ENCODE measurements around the gene DHCR24. TPM values are rescaled to one million over a fixed set of nuclear protein-coding genes. Genes with fewer than 3 reads are reported as not detected.

The DHCR24 gene
- total and polyA plus RNA-seq, 2 donors (not counting 1 experiment from before 2014, with no cell fraction given) = 5.2 to 13.3 TPM

DNA sequence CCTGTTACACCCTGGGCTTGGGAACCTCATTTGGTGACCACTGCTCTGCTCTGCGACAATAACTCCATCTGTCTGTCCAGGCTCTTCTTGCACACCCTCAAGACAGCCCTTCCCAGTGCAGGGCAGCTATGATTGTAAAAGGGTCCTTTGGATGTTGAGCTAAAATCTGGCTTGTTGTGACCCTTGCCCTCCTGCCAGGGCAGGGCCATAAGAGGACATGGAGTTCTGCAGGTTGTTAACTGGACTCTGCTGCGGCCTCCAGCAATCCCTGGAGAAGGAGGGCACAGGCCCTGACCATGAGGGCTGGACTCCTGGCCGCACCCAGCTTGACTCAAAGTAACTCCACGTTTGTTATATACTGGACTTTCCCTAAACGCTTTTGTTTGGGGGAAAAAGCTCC lies 41.2 kb downstream of the DHCR24 start:
- H3K4me2 ChIP-seq (replicated peaks; ENCODE audit: low read depth, low read length, poor library complexity, severe bottlenecking) = no peak overlapping the region
- H3K9me3 ChIP-seq (ENCODE audit: control extremely low read depth in 1 of 3, control insufficient read depth in 2 of 3, insufficient read depth in 1 of 3, low read length in 2 of 3) = no peaks in the 10 kb centered on the region
- no peaks in the 10 kb centered on the region for H3K36me3 ChIP-seq (replicated peaks in 1 of 2; ENCODE audit: control extremely low read depth in 1 of 2, control insufficient read depth in 1 of 2, extremely low read depth in 1 of 2, insufficient read depth in 2 of 2, low read length in 1 of 2)
- H3K4me1 ChIP-seq (ENCODE audit: control insufficient read depth in 2 of 2, insufficient read depth in 2 of 2, low read length in 2 of 2) = no peaks in the 10 kb centered on the region
- H3K9ac ChIP-seq (ENCODE audit: low read length) = no peak overlapping the region
- H3K27ac ChIP-seq (ENCODE audit: low read length in 2 of 2) = no peak overlapping the region
- CTCF ChIA-PET = no interaction called here
- no peaks in the 10 kb centered on the region for H3K79me2 ChIP-seq (ENCODE audit: control insufficient read depth, insufficient read depth, low read length)
- H4K20me1 ChIP-seq (ENCODE audit: control insufficient read depth, insufficient read depth, low read length, poor library complexity, severe bottlenecking) = no peaks in the 10 kb centered on the region
- POLR2A ChIA-PET = no interaction called here
- H3K27me3 Mint-ChIP-seq = no peaks in the 10 kb centered on the region
- no peak for TF ChIP-seq EZH2 (IDR thresholded peaks at IDR 0.05; ENCODE audit: borderline replicate concordance, insufficient read depth, low read depth, low read length, poor library complexity, severe bottlenecking)
- TF ChIP-seq, protein P1, sequence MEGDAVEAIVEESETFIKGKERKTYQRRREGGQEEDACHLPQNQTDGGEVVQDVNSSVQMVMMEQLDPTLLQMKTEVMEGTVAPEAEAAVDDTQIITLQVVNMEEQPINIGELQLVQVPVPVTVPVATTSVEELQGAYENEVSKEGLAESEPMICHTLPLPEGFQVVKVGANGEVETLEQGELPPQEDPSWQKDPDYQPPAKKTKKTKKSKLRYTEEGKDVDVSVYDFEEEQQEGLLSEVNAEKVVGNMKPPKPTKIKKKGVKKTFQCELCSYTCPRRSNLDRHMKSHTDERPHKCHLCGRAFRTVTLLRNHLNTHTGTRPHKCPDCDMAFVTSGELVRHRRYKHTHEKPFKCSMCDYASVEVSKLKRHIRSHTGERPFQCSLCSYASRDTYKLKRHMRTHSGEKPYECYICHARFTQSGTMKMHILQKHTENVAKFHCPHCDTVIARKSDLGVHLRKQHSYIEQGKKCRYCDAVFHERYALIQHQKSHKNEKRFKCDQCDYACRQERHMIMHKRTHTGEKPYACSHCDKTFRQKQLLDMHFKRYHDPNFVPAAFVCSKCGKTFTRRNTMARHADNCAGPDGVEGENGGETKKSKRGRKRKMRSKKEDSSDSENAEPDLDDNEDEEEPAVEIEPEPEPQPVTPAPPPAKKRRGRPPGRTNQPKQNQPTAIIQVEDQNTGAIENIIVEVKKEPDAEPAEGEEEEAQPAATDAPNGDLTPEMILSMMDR (IDR thresholded peaks at IDR 0.05) = no peak
- intact Hi-C loops (cut with micrococcal nuclease) = no loop called here
- no peak overlapping the region for H3K4me3 Mint-ChIP-seq
- no peaks in the 10 kb centered on the region for H3K27me3 ChIP-seq (replicated peaks in 1 of 4; ENCODE audit: control extremely low read depth in 1 of 4, control insufficient read depth in 3 of 4, insufficient read depth in 4 of 4, low read length in 3 of 4)
- DNase-seq = no peak
- no peaks in the 10 kb centered on the region for H3K4me1 Mint-ChIP-seq
- peaks cover 3% of the 10 kb centered on the region for H3K9me3 Mint-ChIP-seq (ENCODE audit: insufficient read depth)
- ATAC-seq (ENCODE audit: low read depth) = no peak
- no peak overlapping the region for H3K4me3 ChIP-seq (ENCODE audit: control extremely low read depth in 1 of 5, extremely low read depth in 1 of 5, insufficient read depth in 1 of 5, low read depth in 2 of 5, low read length in 4 of 5)
- 93% methylated on average over 1 of the region's 5 CpGs for WGBS (ENCODE audit: insufficient coverage)
- no peak overlapping the region for H3K27ac Mint-ChIP-seq
- no peak overlapping the region for H2AFZ ChIP-seq (ENCODE audit: insufficient read depth, low read depth, low read length, poor library complexity, severe bottlenecking)

DNA sequence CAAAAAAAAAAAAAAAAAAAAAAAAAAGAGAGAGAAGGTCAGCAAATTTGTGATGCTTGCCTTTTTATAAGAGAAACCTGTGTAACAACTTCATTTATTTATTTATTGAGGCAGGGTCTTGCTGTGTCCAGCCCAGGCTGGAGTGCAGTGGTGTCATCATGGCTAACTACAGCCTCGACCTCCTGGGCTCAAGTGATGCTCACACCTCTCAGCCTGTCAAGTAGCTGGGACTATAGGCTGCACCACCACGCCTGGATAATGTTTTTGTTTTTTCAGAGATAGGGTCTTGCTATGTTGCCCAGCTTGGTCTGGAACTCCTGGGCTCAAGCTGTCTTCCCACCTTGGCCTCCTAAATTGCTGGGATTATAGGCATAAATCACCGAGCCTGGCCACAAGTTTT lies 42.4 kb downstream of the DHCR24 start:
- Mint-ChIP-seq H3K27me3 (no peaks in the 10 kb centered on the region), H3K27ac (no peak overlapping the region), H3K4me3 (no peak overlapping the region), H3K4me1 (no peaks in the 10 kb centered on the region), H3K9me3 (ENCODE audit: insufficient read depth) (peaks cover 3% of the 10 kb centered on the region)
- POLR2A ChIA-PET = no interaction called here
- Histone ChIP-seq H3K9me3 (ENCODE audit: control extremely low read depth in 1 of 3, control insufficient read depth in 2 of 3, insufficient read depth in 1 of 3, low read length in 2 of 3) (no peaks in the 10 kb centered on the region), H3K79me2 (ENCODE audit: control insufficient read depth, insufficient read depth, low read length) (no peaks in the 10 kb centered on the region), H3K27me3 (replicated peaks in 1 of 4; ENCODE audit: control extremely low read depth in 1 of 4, control insufficient read depth in 3 of 4, insufficient read depth in 4 of 4, low read length in 3 of 4) (no peaks in the 10 kb centered on the region), H3K9ac (ENCODE audit: low read length) (no peak overlapping the region), H2AFZ (ENCODE audit: insufficient read depth, low read depth, low read length, poor library complexity, severe bottlenecking) (no peak overlapping the region), H3K27ac (ENCODE audit: low read length in 2 of 2) (no peak overlapping the region), H3K4me2 (replicated peaks; ENCODE audit: low read depth, low read length, poor library complexity, severe bottlenecking) (no peak overlapping the region), H3K4me1 (ENCODE audit: control insufficient read depth in 2 of 2, insufficient read depth in 2 of 2, low read length in 2 of 2) (no peaks in the 10 kb centered on the region), H3K36me3 (replicated peaks in 1 of 2; ENCODE audit: control extremely low read depth in 1 of 2, control insufficient read depth in 1 of 2, extremely low read depth in 1 of 2, insufficient read depth in 2 of 2, low read length in 1 of 2) (no peaks in the 10 kb centered on the region), H3K4me3 (ENCODE audit: control extremely low read depth in 1 of 5, extremely low read depth in 1 of 5, insufficient read depth in 1 of 5, low read depth in 2 of 5, low read length in 4 of 5) (no peak overlapping the region), H4K20me1 (ENCODE audit: control insufficient read depth, insufficient read depth, low read length, poor library complexity, severe bottlenecking) (no peaks in the 10 kb centered on the region)
- 92% methylated on average over 2 of the region's 3 CpGs for WGBS (ENCODE audit: insufficient coverage)
- no peak for ATAC-seq (ENCODE audit: low read depth)
- no peak for TF ChIP-seq EZH2 (IDR thresholded peaks at IDR 0.05; ENCODE audit: borderline replicate concordance, insufficient read depth, low read depth, low read length, poor library complexity, severe bottlenecking)
- TF ChIP-seq, protein P1 (IDR thresholded peaks at IDR 0.05) = no peak
- CTCF ChIA-PET = no interaction called here
- intact Hi-C loops (cut with micrococcal nuclease) = no loop called here
- DNase-seq = no peak
